ENCODE data around the gene TTC13.

- no peak for TF ChIP-seq CTCF (IDR thresholded peaks at IDR 0.05 in 4 of 5, conservative IDR thresholded peaks at IDR 0.05 in 1 of 5)
- no peak for TF ChIP-seq POLR2A (IDR thresholded peaks at IDR 0.05)
Measured at GRCh38 chr1:230970432-230970831, 8.2 kb downstream of the TTC13 start.
